Muscle of back (tissue), 13 donors: ENCODE results near the gene SLAIN2. TPM values are rescaled to one million over a fixed set of nuclear protein-coding genes. Genes with fewer than 3 reads are reported as not detected.
"Not testable (repeated sequence)": the region's sequence is repeated elsewhere in the genome, so short reads cannot be mapped to it uniquely, and the experiment has no call there.

ENCODE experiments used
- DNase-seq, 3 donors: peaks; one replicate each; pipeline versions ENCODE4 v3.0.0 to v3.0.0-alpha.2; 2013
- long read RNA-seq, 9 donors: transcript quantifications; one replicate each; lab custom pipeline, GENCODE V29; 2026
- polyA plus RNA-seq, 10 donors: library from polyadenylated mRNA; unstranded; fragments of 120-200 nt; gene quantifications; one replicate each; pipeline ENCODE4 v1.2.1, GENCODE V29; 2013; ENCODE audit not compliant: insufficient read length in 10 of 10

Gene SLAIN2
- polyA plus RNA-seq: 10 to 100 TPM; 48.1 to 71.5 (median 57.2) TPM
- long read RNA-seq, donor 1, full-length matches to known transcripts: 5 of 18 reads
- long read RNA-seq, donor 1, partial matches to known transcripts: 13 of 18 reads
- long read RNA-seq, donor 1, other reads (novel, unspliced or antisense): 0 of 18 reads
- long read RNA-seq, donor 2, full-length matches to known transcripts: 1 of 1 reads
- long read RNA-seq, donor 2, partial matches to known transcripts: 0 of 1 reads
- long read RNA-seq, donor 2, other reads (novel, unspliced or antisense): 0 of 1 reads
- long read RNA-seq, donor 3: 0 reads
- long read RNA-seq, donor 4, full-length matches to known transcripts: 1 of 7 reads
- long read RNA-seq, donor 4, partial matches to known transcripts: 6 of 7 reads
- long read RNA-seq, donor 4, other reads (novel, unspliced or antisense): 0 of 7 reads
- long read RNA-seq, donor 5, full-length matches to known transcripts: 1 of 31 reads
- long read RNA-seq, donor 5, partial matches to known transcripts: 30 of 31 reads
- long read RNA-seq, donor 5, other reads (novel, unspliced or antisense): 0 of 31 reads
- long read RNA-seq, donor 6: 0 reads
- long read RNA-seq, donor 7, full-length matches to known transcripts: 1 of 1 reads
- long read RNA-seq, donor 7, partial matches to known transcripts: 0 of 1 reads
- long read RNA-seq, donor 7, other reads (novel, unspliced or antisense): 0 of 1 reads
- long read RNA-seq, donor 8, full-length matches to known transcripts: 1 of 10 reads
- long read RNA-seq, donor 8, partial matches to known transcripts: 9 of 10 reads
- long read RNA-seq, donor 8, other reads (novel, unspliced or antisense): 0 of 10 reads
- long read RNA-seq, donor 9: 0 reads

- peak; percentile 97 to 99 (median 97) for DNase-seq
Measured at GRCh38 chr4:48340965-48341775, at the start of gene SLAIN2. Gene SLAIN2 (plus strand): TSS chr4:48341529. CDS start chr4:48341740, 211 bp downstream.

- DNase-seq: not testable (repeated sequence)
Measured at GRCh38 chr4:48292218-48292790, 49.0 kb upstream of the SLAIN2 start.

DNA sequence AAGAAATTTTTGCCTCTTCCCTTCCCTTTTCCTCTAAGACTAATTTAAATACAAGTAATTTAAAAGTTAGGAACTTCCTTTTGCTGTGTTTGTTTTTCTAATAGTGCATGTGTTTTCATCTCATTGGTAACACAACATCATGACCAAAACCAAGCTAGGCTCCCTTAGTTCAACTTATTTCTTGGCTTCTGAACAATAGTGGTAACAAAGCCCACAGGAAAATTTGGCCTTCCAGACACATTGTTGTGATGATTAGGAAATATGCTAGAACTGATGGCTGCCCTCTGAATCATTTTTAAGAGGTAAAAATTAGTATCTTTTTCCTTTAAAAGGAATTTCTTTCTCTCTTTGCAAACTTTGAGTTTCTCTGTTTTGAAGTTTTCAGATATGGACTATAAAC lies 46.2 kb upstream of the SLAIN2 start:
- no peak for DNase-seq

- DNase-seq: no peak
Measured at GRCh38 chr4:48296365-48296764, 45.0 kb upstream of the SLAIN2 start.

- no peak for DNase-seq
Measured at GRCh38 chr4:48297256-48297846, 44.0 kb upstream of the SLAIN2 start.

GRCh38 chr4:48299560-48299959 lies 41.8 kb upstream of the SLAIN2 start:
- no peak for DNase-seq

DNA sequence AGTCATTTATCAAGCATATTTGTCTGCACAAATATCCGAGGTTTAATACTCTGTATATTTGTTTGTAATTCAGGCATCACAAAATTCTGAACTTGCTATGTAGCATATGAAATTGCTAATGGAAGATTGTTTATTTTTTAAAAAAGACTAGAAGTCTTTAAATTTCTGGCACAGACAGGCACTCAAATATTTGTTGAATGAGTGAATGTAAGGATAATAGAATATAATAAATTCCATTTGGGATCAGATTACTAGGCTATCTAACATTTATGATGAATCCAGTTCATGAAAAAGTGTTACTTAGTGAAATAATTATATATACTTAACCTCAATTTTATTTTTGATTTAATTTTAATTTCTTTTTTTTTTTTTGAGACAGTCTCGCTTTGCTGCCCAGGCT lies 41.3 kb upstream of the SLAIN2 start:
- DNase-seq: peak in 1 of 3 donors; percentile 15

DNA sequence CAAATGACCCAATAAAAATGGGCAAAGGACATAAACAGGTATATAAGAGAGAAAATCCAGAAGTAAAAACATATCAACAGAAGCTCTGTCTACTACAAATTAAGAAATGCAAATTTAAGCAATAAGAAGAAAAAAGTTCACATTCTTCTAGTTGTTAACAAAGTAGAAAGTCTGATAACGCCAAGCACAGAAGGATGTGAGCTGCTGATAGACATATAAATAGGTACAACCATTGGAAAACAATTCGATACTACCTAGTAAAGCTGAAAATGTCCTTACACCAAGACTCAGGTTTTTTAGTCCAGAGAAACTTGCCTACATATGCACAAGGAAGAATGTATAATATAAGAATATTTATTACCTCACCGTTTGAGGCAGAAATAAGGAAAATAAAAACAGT lies 35.8 kb upstream of the SLAIN2 start:
- no peak for DNase-seq

- no peak for DNase-seq
Measured at GRCh38 chr4:48307528-48307927, 33.8 kb upstream of the SLAIN2 start.

DNA sequence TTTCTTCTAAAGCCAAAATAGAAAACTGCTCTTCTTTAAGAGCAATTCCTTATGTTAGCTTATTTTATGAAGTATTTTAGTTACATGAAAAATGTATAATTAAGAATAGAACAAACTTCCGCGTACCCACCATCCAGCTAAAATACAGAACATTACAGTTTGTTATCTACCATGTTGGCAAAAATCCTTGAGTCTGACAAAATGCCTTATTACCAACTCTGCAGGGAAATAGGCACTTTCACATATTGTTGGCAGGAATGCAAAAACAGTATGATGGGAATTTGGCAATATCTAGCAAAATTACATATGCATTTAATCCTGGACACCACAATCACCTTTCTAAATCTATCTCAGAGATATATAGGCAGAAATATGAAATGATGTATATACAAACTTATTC lies 32.4 kb upstream of the SLAIN2 start:
- DNase-seq: no peak

- DNase-seq: no peak
Measured at GRCh38 chr4:48311896-48312295, 29.4 kb upstream of the SLAIN2 start.

DNA sequence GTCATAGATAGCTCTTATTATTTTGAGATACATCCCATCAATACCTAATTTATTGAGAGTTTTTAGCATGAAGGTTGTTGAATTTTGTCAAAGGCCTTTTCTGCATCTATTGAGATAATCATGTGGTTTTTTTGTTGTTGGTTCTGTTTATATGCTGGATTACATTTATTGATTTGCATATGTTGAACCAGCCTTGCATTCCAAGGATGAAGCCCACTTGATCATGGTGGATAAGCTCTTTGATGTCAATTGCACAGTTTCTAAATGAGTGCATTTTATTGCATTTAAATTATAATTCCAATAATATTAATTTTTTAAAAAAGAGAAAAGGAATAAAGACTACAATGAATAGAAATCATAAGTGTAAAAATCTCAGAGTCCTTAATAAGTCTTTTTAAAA lies 26.6 kb upstream of the SLAIN2 start:
- not testable (repeated sequence) for DNase-seq

- peak in 2 of 3 donors; percentile 36 to 62 for DNase-seq
Measured at GRCh38 chr4:48315728-48316630, 25.4 kb upstream of the SLAIN2 start.

- no peak for DNase-seq
Measured at GRCh38 chr4:48321312-48321711, 20.0 kb upstream of the SLAIN2 start.

DNA sequence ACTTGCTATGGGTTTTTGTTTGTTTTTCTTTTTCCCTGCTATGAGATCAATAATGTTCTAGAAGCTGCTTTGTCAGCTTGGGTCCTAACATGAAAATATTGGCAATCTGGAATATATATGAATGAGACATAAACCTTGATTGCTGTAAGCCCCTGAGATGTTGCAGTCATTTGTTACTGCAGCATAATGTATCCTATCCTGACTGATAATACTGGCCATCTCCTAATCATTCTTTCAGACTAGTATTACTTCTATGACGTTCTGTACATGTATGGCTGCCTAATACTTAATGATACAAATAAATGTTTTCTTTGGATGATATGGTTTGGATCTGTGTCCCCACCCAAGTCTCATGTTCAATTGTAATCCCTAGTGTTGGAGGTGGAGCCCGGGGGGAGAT lies 19.3 kb upstream of the SLAIN2 start:
- DNase-seq: no peak

- DNase-seq: no peak
Measured at GRCh38 chr4:48324281-48324680, 17.0 kb upstream of the SLAIN2 start.

GRCh38 chr4:48329193-48329592 lies 12.1 kb upstream of the SLAIN2 start:
- DNase-seq: no peak

DNA sequence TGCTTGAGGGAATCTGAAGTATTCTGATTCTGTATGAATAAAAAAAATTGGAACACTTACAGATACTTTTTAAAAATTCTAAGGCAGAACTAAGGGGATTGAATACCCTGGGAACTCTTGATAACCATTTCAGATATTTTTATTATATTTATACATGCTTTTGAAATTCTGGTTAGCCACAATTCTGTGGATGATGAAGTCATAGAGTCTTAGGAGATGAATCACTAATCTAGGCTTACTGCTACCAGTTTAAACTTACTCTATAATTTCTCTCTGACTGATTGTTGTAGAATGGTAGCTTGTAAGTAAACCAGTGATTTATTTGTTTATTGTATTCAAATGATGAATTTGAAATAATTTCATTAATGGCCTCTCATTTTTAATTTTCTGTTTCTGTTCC lies 11.4 kb upstream of the SLAIN2 start:
- DNase-seq: peak in 1 of 3 donors; percentile 78

DNA sequence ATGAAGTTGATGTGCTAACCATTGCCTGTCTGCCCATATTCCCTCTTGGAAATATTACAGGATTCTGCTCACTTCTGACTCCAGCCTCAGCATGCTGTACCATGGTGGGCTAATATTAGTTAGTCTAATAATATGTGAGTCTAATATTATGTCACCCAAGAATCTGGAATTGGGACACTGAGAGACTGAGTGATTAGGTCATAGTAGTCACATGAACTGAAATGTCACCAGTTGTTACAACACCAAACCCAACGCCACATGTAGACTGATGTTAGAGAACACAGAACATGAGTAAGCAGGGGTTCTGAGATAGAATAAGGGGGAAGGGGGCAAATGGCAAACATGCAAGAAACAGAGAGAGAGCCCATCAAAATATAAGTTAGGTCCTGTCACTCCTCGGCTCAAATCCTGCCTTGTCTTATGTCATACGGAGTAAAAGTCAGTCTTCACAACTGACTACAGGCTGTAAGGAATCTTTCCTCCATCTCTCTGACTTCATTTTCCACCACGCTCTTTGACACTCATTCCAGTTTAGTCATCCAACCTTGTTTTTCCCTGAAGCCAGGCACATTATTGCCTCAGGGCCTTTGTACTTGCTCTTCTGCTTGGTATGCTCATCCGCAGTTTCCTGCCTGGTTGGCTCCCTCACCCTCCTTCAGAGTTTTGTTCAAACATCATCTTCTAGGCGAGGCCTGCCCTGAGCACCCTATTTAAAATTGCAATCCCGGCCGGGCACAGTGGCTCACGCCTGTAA lies 9.6 kb upstream of the SLAIN2 start:
- no peak for DNase-seq
